ENCODE results near the gene KRT15.

- TF ChIP-seq POLR2AphosphoS5 (IDR thresholded peaks at IDR 0.05) (no peak), CTCF (IDR thresholded peaks at IDR 0.05) (no peak), POLR2A (IDR thresholded peaks at IDR 0.05) (no peak)
Observed at GRCh38 chr17:41567317-41567716, 48.6 kb upstream of the KRT15 start.
